ENCODE data around the gene ZFYVE21.

DNA sequence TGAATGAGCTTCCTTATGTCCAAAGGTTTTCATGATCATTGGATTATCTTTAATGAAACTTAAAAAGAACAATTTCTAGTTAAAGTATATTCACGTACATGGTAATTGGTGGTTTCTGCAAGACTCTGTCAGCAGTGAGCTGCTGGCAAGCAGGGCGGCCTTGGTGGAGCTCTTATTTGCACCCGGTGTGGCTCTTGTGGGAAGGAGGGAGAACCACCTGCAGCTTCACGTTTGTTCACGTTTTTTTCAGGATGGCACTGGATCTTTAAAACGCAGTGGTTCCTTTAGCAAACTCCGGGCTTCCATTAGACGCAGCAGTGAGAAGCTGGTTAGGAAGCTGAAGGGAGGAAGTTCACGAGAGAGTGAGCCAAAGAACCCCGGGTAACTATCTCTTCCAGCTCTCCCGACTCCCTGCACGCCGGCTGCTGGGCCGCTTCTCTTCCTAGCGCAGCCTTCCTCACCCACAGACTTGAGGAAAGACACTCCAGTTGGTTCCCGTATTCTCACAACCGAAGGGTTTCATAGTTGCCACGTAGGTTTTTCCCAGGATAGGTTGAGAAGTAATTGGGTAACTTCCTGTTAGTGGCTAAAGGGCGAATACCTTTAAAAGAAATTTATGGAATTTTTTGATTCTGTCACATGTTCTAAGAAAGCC is 28.7 kb upstream of the ZFYVE21 start:
- TF ChIP-seq, protein P1, sequence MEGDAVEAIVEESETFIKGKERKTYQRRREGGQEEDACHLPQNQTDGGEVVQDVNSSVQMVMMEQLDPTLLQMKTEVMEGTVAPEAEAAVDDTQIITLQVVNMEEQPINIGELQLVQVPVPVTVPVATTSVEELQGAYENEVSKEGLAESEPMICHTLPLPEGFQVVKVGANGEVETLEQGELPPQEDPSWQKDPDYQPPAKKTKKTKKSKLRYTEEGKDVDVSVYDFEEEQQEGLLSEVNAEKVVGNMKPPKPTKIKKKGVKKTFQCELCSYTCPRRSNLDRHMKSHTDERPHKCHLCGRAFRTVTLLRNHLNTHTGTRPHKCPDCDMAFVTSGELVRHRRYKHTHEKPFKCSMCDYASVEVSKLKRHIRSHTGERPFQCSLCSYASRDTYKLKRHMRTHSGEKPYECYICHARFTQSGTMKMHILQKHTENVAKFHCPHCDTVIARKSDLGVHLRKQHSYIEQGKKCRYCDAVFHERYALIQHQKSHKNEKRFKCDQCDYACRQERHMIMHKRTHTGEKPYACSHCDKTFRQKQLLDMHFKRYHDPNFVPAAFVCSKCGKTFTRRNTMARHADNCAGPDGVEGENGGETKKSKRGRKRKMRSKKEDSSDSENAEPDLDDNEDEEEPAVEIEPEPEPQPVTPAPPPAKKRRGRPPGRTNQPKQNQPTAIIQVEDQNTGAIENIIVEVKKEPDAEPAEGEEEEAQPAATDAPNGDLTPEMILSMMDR (IDR thresholded peaks at IDR 0.05; ENCODE audit: poor library complexity): no peak
- no peak for TF ChIP-seq EZH2phosphoT487 (IDR thresholded peaks at IDR 0.05; ENCODE audit: low read depth, severe bottlenecking, unreplicated experiment)

Measured in hepatocyte (in vitro differentiated cells).